Mesothelial cell of epicardium (in vitro differentiated cells): Measurements from ENCODE around the gene COL25A1. TPM values are rescaled to one million over a fixed set of nuclear protein-coding genes. Genes with fewer than 3 reads are reported as not detected.

Source experiments
- DNase-seq, 2 experiments: peaks; one replicate each; pipeline ENCODE4 v3.0.0; 2021; ENCODE audit warnings: low spot score in 2 of 2; ENCODE audit not compliant: unreplicated experiment in 2 of 2
- H3K27ac Mint-ChIP-seq: 2 replicates; pipeline ENCODE4 v1.8.0; 2021; ENCODE audit warnings: mixed read lengths
- H3K27me3 Mint-ChIP-seq: 2 replicates; pipeline ENCODE4 v1.8.0; 2021; ENCODE audit warnings: low read depth, mixed read lengths
- H3K36me3 Mint-ChIP-seq: 2 replicates; pipeline ENCODE4 v1.8.0; 2021; ENCODE audit warnings: mixed read lengths
- H3K4me1 Mint-ChIP-seq: 2 replicates; pipeline ENCODE4 v1.8.0; 2021; ENCODE audit warnings: mixed read lengths
- H3K4me3 Mint-ChIP-seq: 2 replicates; pipeline ENCODE4 v1.8.0; 2021; ENCODE audit warnings: mild to moderate bottlenecking, moderate library complexity, mixed read lengths
- H3K9me3 Mint-ChIP-seq: 2 replicates; pipeline ENCODE4 v1.8.0; 2021; ENCODE audit warnings: mixed read lengths
- total RNA-seq: library from RNA; stranded (reverse); gene quantifications from 3 replicates; pipeline ENCODE4 v1.2.1, GENCODE V29; 2021
- TF ChIP-seq, protein P1 (sequence below): fragments of 200-600 bp; sonication (generic); IDR thresholded peaks from one replicate; pipeline ENCODE4 v1.5.0; 2021; ENCODE audit warnings: antibody characterized with exemption; ENCODE audit not compliant: unreplicated experiment

The COL25A1 gene
- total RNA-seq, 1 donor from 2014 or later = 56.7 TPM

DNA sequence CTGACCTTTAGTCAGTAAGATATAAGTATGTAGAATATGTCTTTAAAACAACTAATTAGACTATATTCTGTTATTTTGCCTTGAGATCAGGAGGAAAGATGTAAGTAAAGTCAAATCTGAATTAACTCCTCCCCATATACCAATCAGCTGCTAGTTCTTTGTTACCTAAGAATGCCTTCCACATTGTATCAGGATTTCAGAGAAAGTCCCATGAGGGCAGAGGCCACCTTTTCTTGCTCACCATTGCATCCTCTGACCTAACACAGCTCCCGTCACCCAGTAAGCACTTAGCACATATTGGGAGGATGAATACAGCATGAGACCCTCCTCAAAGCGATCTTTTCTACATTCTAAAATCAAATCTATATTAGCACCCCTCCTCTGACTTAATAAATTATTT lies 87.0 kb downstream of the COL25A1 start:
- peaks cover 2% of the 10 kb centered on the region for H3K36me3 Mint-ChIP-seq
- H3K4me1 Mint-ChIP-seq = peaks cover 36% of the 10 kb centered on the region
- no peaks in the 10 kb centered on the region for H3K9me3 Mint-ChIP-seq
- peak overlapping the region; percentile 85 for H3K27ac Mint-ChIP-seq
- DNase-seq = no peak
- no peaks in the 10 kb centered on the region for H3K27me3 Mint-ChIP-seq
- TF ChIP-seq, protein P1, sequence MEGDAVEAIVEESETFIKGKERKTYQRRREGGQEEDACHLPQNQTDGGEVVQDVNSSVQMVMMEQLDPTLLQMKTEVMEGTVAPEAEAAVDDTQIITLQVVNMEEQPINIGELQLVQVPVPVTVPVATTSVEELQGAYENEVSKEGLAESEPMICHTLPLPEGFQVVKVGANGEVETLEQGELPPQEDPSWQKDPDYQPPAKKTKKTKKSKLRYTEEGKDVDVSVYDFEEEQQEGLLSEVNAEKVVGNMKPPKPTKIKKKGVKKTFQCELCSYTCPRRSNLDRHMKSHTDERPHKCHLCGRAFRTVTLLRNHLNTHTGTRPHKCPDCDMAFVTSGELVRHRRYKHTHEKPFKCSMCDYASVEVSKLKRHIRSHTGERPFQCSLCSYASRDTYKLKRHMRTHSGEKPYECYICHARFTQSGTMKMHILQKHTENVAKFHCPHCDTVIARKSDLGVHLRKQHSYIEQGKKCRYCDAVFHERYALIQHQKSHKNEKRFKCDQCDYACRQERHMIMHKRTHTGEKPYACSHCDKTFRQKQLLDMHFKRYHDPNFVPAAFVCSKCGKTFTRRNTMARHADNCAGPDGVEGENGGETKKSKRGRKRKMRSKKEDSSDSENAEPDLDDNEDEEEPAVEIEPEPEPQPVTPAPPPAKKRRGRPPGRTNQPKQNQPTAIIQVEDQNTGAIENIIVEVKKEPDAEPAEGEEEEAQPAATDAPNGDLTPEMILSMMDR = no peak
- H3K4me3 Mint-ChIP-seq = no peak overlapping the region

DNA sequence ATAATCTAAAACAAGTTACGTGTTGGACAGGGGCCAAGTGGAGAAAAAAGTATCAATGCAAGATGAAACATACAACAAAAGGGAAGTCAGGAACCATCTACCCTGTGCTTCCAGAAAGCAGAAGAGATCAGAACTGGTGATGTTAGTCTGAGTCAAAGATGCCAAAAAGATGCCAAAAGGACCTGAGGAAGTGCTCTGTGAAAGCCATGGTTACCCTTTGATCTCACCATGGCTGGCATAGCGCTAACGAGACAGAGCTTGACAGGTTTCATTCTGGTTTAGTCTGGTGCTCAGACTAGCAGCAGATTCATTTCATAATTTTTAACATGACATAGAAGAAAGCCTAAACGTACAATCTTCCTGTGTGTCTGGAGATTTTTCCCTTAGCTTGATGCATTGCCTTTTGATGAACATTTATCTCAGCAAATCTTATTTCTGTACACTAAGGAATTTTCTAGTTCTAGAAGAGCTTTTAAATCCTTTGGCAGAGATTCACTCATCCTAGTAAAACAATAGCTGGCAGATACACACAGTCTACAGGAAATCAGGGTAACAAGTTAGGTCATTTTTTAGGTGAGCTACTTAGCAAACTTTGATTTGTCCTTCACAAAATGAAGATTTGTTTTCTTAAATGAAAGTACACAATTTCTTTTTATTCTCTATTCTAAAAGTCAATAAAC lies 87.7 kb downstream of the COL25A1 start:
- TF ChIP-seq, protein P1 = no peak
- Mint-ChIP-seq H3K4me1 (peaks cover 30% of the 10 kb centered on the region), H3K36me3 (peaks cover 2% of the 10 kb centered on the region), H3K27me3 (no peaks in the 10 kb centered on the region), H3K4me3 (no peak overlapping the region), H3K9me3 (no peaks in the 10 kb centered on the region), H3K27ac (peak overlapping the region; percentile 85)
- DNase-seq = no peak

DNA sequence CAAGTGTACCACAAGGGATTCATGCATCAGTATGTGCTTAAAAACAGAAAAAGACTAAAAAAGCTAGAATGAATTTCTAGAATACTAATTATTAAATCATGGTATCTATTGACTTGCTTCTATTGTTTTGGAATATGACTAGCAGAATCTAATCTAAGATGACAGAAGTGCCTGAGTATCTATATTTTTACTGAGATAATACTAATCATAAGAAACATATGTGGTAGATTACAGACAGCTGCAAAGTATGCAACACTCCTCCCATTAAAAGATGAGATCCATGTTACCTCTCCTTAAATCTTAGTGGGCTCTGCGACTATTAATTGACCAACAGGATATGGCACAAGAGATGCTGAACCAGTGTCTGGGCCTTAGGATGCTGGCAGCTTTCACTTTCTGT lies 89.4 kb downstream of the COL25A1 start:
- peaks cover 2% of the 10 kb centered on the region for H3K36me3 Mint-ChIP-seq
- no peak for DNase-seq
- H3K27me3 Mint-ChIP-seq = no peaks in the 10 kb centered on the region
- TF ChIP-seq, protein P1 = no peak
- no peak overlapping the region for H3K27ac Mint-ChIP-seq
- no peaks in the 10 kb centered on the region for H3K9me3 Mint-ChIP-seq
- no peak overlapping the region for H3K4me3 Mint-ChIP-seq
- H3K4me1 Mint-ChIP-seq = peaks cover 30% of the 10 kb centered on the region

DNA sequence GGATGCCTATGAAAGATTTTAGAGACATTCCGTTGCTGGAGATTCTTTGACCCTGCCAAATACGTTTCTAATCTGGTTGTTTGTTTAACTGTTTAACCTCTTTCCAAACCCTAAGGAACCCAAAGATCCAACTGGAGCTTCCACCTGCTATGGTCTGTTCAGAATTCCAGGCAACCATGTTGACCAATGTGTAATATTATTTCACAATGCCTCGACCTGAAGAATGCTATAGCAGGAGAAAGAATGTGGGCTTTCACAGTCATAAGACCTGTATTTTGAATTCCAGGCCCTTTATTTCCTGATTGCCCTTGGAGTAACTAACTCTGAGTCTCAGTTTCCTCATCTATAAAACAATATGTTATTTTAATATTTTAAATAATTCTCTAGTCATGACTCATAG lies 90.8 kb downstream of the COL25A1 start:
- H3K4me1 Mint-ChIP-seq = peaks cover 44% of the 10 kb centered on the region
- peaks cover 2% of the 10 kb centered on the region for H3K36me3 Mint-ChIP-seq
- DNase-seq = no peak
- TF ChIP-seq, protein P1 = no peak
- no peak overlapping the region for H3K4me3 Mint-ChIP-seq
- no peaks in the 10 kb centered on the region for H3K27me3 Mint-ChIP-seq
- no peak overlapping the region for H3K27ac Mint-ChIP-seq
- no peaks in the 10 kb centered on the region for H3K9me3 Mint-ChIP-seq

DNA sequence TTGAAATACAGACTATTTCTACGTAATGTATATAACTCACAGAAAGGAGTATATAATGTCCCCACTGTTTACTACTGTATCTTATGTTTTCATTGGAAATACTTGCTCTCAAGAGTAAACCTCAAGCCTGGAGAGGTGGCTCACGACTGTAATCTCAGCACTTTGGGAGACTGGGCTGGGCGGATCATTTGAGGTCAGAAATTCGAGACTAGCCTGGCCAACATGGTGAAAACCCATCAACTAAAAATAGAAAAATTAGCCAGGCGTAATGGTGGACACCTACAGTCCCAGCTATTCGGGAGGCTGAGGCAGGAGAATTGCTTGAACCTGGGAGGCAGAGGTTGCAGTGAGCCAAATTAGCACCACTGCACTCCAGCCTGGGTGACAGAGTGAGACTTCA lies 92.8 kb downstream of the COL25A1 start:
- DNase-seq = no peak
- Mint-ChIP-seq H3K4me1 (peaks cover 47% of the 10 kb centered on the region), H3K36me3 (peaks cover 2% of the 10 kb centered on the region), H3K4me3 (no peak overlapping the region), H3K27me3 (no peaks in the 10 kb centered on the region), H3K9me3 (no peaks in the 10 kb centered on the region), H3K27ac (no peak overlapping the region)
- TF ChIP-seq, protein P1 = no peak
